Body of pancreas (tissue), 4 donors: ENCODE results near the gene HNF1A. TPM values are rescaled to one million over a fixed set of nuclear protein-coding genes. Genes with fewer than 3 reads are reported as not detected.

Source experiments
- ATAC-seq: fragments of 150-250 bp; one replicate; pipeline ENCODE4 v1.9.1; 2016
- DNase-seq, 4 donors: peaks; one replicate each; pipeline ENCODE4 v3.0.0-alpha.2; 2019
- H3K27ac ChIP-seq, 4 donors: fragments of 200-600 bp; sonication (generic); 1 replicate in 3 of 4; 2 replicates in 1 of 4; pipeline versions ENCODE4 v1.5.1 to v1.6.1; 2016 to 2019; ENCODE audit warnings: mild to moderate bottlenecking in 1 of 4, mixed read lengths in 1 of 4, moderate library complexity in 1 of 4
- H3K27me3 ChIP-seq, 2 donors: fragments of 200-600 bp; sonication (generic); one replicate each; pipeline ENCODE4 v1.6.0; 2016; ENCODE audit warnings: mild to moderate bottlenecking in 1 of 2
- H3K36me3 ChIP-seq, 2 donors: fragments of 200-600 bp; sonication (generic); replicated peaks in 1 of 2; 2 replicates each; pipeline ENCODE4 v1.5.1; 2016; ENCODE audit warnings: low read depth in 2 of 2; ENCODE audit not compliant: insufficient read depth in 1 of 2
- H3K4me1 ChIP-seq: fragments of 200-600 bp; sonication (generic); one replicate; pipeline ENCODE4 v1.6.0; 2016
- H3K4me3 ChIP-seq, 2 donors: fragments of 200-600 bp; sonication (generic); 1 replicate in 1 of 2; 2 replicates in 1 of 2; pipeline ENCODE4 v1.5.1; 2016 to 2019
- H3K9me3 ChIP-seq, 3 donors: fragments of 200-600 bp; sonication (generic); 1 replicate in 2 of 3; 2 replicates in 1 of 3; pipeline ENCODE4 v1.5.1; 2016
- POLR2A ChIP-seq, 3 donors: fragments of 450-650 bp; IDR thresholded peaks; one replicate each; pipeline ENCODE4 v1.6.1; 2016; ENCODE audit warnings: antibody characterized with exemption in 3 of 3, mild to moderate bottlenecking in 2 of 3
- WGBS, 2 donors: methylation state at CpG; one replicate each; pipeline ENCODE4 v1.1.5; 2017; 5-methylcytosine and 5-hydroxymethylcytosine counted together
- intact Hi-C: fragments of 100-400 bp; cut with DNase I; formaldehyde crosslinking; loops from one replicate; pipeline ENCODE4 v1.15.1; 2023
- total RNA-seq, 2 donors: library from RNA; depleted of rRNA; stranded (reverse); fragments of >200 nt; gene quantifications; one replicate each; pipeline ENCODE4 v1.1.0, GENCODE V29; 2016
- TF ChIP-seq, protein P1 (sequence below), 7 experiments: fragments of 450-650 bp in 4 of 7; fragments of 200-600 bp in 3 of 7; sonication (generic) in 3 of 7; IDR thresholded peaks; one replicate each; pipeline ENCODE4 v1.5.1; 2016 to 2019; ENCODE audit warnings: antibody characterized with exemption in 7 of 7

Gene HNF1A
- total RNA-seq, 2 donors from 2014 or later, result 11.9 to 13.2 TPM

DNA sequence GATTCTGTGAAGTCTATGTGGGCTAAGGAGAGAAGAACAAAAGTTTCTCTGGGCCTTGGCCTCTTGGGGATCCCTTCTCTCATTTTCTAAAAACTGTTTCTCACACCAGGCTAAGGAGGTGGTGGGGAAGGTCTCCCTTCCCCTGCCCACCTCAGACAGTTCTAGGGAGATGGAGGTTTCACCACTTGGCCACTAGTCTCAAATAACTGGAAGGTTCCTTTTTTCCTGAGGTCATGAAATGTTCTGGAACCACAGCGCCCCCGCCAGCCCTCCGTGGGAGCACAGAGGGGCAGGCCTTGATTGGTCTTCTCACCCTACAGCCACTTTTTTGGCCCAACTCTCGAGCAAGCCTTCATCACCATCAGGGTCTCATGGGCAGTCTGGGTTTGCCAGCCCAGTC, 25.3 kb downstream of the HNF1A start:
- H3K4me1 ChIP-seq, result peaks cover 15% of the 10 kb centered on the region
- intact Hi-C loops, result loop anchor here (5.0 kb wide), 1 partner anchor 51 kb away; no protein-coding TSS in a partner anchor
- ATAC-seq (no peak), DNase-seq (peak in 3 of 4 donors; percentile 30 to 50 (median 44))
- H3K27me3 ChIP-seq, result no peaks in the 10 kb centered on the region
- H3K9me3 ChIP-seq, result no peaks in the 10 kb centered on the region
- H3K4me3 ChIP-seq, result no peak overlapping the region
- TF ChIP-seq, protein P1, sequence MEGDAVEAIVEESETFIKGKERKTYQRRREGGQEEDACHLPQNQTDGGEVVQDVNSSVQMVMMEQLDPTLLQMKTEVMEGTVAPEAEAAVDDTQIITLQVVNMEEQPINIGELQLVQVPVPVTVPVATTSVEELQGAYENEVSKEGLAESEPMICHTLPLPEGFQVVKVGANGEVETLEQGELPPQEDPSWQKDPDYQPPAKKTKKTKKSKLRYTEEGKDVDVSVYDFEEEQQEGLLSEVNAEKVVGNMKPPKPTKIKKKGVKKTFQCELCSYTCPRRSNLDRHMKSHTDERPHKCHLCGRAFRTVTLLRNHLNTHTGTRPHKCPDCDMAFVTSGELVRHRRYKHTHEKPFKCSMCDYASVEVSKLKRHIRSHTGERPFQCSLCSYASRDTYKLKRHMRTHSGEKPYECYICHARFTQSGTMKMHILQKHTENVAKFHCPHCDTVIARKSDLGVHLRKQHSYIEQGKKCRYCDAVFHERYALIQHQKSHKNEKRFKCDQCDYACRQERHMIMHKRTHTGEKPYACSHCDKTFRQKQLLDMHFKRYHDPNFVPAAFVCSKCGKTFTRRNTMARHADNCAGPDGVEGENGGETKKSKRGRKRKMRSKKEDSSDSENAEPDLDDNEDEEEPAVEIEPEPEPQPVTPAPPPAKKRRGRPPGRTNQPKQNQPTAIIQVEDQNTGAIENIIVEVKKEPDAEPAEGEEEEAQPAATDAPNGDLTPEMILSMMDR (IDR thresholded peaks at IDR 0.05), result peak in 4 of 7 experiments; percentile 26 to 44 (median 40)
- TF ChIP-seq POLR2A (IDR thresholded peaks at IDR 0.05), result no peak
- H3K36me3 ChIP-seq, result peaks cover 0 to 9% of the 10 kb centered on the region in 2 donors
- WGBS, 2 donors, result 57 to 76% methylated on average over 4 of the region's 4 CpGs
- H3K27ac ChIP-seq, result no peak overlapping the region

DNA sequence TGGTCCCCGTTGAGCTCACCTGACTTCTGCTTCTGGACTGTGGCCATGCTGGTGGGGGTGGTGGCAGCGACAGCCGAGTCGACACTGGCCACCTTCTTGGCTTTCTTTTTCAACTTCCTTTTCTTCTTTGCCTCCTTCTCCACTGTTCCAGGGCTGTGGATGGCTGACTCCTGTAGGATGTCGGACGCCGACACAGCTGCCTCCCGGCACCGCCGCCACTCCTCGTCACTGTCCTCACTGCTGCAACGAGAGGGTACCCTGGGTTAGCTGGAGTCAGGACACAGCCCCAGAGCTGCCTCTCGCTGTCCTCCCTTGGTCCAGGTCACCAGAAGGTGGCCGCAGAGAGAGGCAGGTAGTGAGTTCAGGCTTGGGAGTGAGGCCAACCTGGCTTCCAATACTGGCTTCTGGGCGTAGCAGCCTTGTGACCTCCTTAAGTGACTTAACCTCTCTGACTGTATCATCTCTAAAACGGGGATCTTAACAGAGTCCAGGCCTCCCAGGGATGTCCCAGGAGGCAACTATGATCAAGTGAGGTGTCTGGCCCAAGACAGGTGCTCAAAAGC, 26.0 kb downstream of the HNF1A start:
- ATAC-seq, result no peak
- intact Hi-C loops, result loop anchor here (5.0 kb wide), 1 partner anchor 52 kb away; no protein-coding TSS in a partner anchor

DNA sequence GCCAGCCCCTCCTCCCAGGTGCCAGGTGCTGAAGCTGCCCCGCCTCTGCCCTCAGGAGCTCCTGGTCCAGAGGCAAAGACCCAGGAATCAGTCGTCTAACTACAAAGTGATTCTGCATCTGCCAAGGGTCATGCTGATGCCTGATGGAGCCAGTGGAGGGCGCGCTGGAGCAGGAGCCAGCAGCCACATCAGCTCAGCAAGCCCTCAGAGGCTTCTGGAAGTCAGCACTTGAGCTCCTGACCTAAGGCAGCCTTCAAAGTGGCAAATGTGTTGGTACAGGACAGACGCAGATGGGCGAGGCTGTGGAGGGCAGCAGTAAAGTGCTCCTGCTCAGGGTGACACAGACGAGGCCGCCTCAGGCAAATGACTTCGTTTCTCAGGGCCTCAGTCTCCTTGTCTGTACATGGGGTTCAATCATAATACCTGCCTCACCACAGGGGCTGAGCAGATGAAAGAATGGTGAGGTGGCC, 27.0 kb downstream of the HNF1A start:
- no peak for ATAC-seq

More for the DNA sequence above, 26.0 kb downstream of the HNF1A start:
- 85 to 88% methylated on average over 10 to 16 of the region's 16 CpGs for WGBS, 2 donors
- Histone ChIP-seq H3K4me3 (no peak overlapping the region), H3K36me3 (peaks cover 0 to 9% of the 10 kb centered on the region in 2 donors), H3K27me3 (no peaks in the 10 kb centered on the region), H3K9me3 (no peaks in the 10 kb centered on the region), H3K4me1 (peaks cover 11% of the 10 kb centered on the region), H3K27ac (no peak overlapping the region)
- TF ChIP-seq, protein P1 (IDR thresholded peaks at IDR 0.05), result no peak
- TF ChIP-seq POLR2A (IDR thresholded peaks at IDR 0.05), result no peak
- no peak for DNase-seq

DNA sequence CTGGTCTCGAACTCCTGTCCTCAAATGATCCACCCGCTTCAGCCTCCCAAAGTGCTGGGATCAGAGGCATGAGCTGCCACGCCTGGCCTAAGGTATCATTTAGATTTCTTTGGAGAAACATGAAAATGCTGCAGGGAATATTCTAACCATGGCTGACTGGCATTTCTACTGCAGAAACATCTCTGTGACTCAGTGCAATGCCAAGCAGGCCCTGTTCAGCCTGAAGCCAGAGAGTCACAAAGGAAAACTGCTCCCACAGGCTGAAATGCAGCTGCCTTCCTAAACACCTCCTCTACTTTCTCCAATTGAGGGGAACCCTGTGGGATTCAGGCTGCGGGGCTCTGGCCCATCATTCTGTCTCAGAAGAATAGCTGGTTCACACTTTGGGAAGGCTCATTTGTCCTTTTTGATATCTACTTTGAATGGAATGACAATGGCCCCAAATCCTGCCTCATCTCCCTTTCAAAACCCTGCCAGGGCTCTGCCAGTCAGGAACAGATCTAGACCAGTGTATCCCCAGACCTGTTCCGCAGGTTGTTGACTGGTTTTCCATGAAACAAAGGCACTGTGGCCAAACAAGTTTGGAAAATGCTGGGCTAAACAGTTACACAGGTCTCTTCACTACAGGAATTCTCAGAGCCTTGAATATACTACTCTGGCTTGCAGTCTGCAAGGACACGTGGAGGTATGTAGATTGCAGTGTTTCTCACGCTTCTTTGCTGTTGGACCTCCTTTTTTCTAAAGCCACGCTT, 30.2 kb downstream of the HNF1A start:
- intact Hi-C loops, result no loop called here

More for the DNA sequence above, 27.0 kb downstream of the HNF1A start:
- Histone ChIP-seq H3K27me3 (no peaks in the 10 kb centered on the region), H3K9me3 (no peaks in the 10 kb centered on the region), H3K27ac (no peak overlapping the region), H3K4me3 (no peak overlapping the region), H3K36me3 (peaks cover 0 to 9% of the 10 kb centered on the region in 2 donors), H3K4me1 (peaks cover 7% of the 10 kb centered on the region)
- DNase-seq, result peak; percentile 36 to 54 (median 48)
- TF ChIP-seq, protein P1 (IDR thresholded peaks at IDR 0.05), result peak; percentile 11 to 53 (median 36)
- TF ChIP-seq POLR2A (IDR thresholded peaks at IDR 0.05), result no peak
- intact Hi-C loops, result no loop called here
- WGBS, 2 donors, result 60 to 69% methylated on average over 5 to 8 of the region's 9 CpGs

More for the DNA sequence above, 30.2 kb downstream of the HNF1A start:
- TF ChIP-seq, protein P1 (IDR thresholded peaks at IDR 0.05), result no peak
- TF ChIP-seq POLR2A (IDR thresholded peaks at IDR 0.05), result no peak
- no peaks in the 10 kb centered on the region for H3K27me3 ChIP-seq
- H3K4me3 ChIP-seq, result no peak overlapping the region
- peaks cover 0 to 5% of the 10 kb centered on the region in 2 donors for H3K36me3 ChIP-seq
- DNase-seq (no peak), ATAC-seq (no peak)
- H3K9me3 ChIP-seq, result no peaks in the 10 kb centered on the region
- H3K4me1 ChIP-seq, result peaks cover 7% of the 10 kb centered on the region
- WGBS, 2 donors, result 95 to 98% methylated on average over 8 of the region's 8 CpGs
- H3K27ac ChIP-seq, result no peak overlapping the region
